ENCODE results near the gene KIF1B.
"Not testable (repeated sequence)": the region's sequence is repeated elsewhere in the genome, so short reads cannot be mapped to it uniquely, and the experiment has no call there.

The KIF1B gene

GRCh38 chr1:10220200-10220599 lies 9.8 kb downstream of the KIF1B start:
- Histone ChIP-seq H3K27ac (ENCODE audit: low read depth, low read length) (no peak overlapping the region), H3K4me1 (ENCODE audit: control insufficient read depth, insufficient read depth, low read length) (peaks cover 20% of the 10 kb centered on the region)

GRCh38 chr1:10220657-10221056 lies 10.3 kb downstream of the KIF1B start:
- peaks cover 25% of the 10 kb centered on the region for H3K4me1 ChIP-seq (ENCODE audit: control insufficient read depth, insufficient read depth, low read length)
- H3K27me3 ChIP-seq (ENCODE audit: control insufficient read depth, insufficient read depth, low read length); H3K4me3 ChIP-seq (ENCODE audit: low read length); H3K27ac ChIP-seq (ENCODE audit: low read depth, low read length); H3K36me3 ChIP-seq (ENCODE audit: control insufficient read depth, insufficient read depth, low read length); H3K9ac ChIP-seq (ENCODE audit: low read length): not testable (repeated sequence)

More at GRCh38 chr1:10220200-10220599, 9.8 kb downstream of the KIF1B start:
- H3K27me3 ChIP-seq (ENCODE audit: control insufficient read depth, insufficient read depth, low read length) = no peaks in the 10 kb centered on the region
- no peak overlapping the region for H3K4me3 ChIP-seq (ENCODE audit: low read length)
- H3K9ac ChIP-seq (ENCODE audit: low read length) = no peak overlapping the region
- H3K36me3 ChIP-seq (ENCODE audit: control insufficient read depth, insufficient read depth, low read length) = no peaks in the 10 kb centered on the region

GRCh38 chr1:10225573-10225972 lies 15.2 kb downstream of the KIF1B start:
- peaks cover 15% of the 10 kb centered on the region for H3K4me1 ChIP-seq (ENCODE audit: control insufficient read depth, insufficient read depth, low read length)
- H3K36me3 ChIP-seq (ENCODE audit: control insufficient read depth, insufficient read depth, low read length) = no peaks in the 10 kb centered on the region
- H3K4me3 ChIP-seq (ENCODE audit: low read length) = no peak overlapping the region
- no peaks in the 10 kb centered on the region for H3K27me3 ChIP-seq (ENCODE audit: control insufficient read depth, insufficient read depth, low read length)
- H3K9ac ChIP-seq (ENCODE audit: low read length) = no peak overlapping the region
- H3K27ac ChIP-seq (ENCODE audit: low read depth, low read length) = no peak overlapping the region

GRCh38 chr1:10228528-10228927 lies 18.2 kb downstream of the KIF1B start:
- H3K4me1 ChIP-seq (ENCODE audit: control insufficient read depth, insufficient read depth, low read length) = peaks cover 15% of the 10 kb centered on the region
- no peak overlapping the region for H3K4me3 ChIP-seq (ENCODE audit: low read length)
- no peaks in the 10 kb centered on the region for H3K27me3 ChIP-seq (ENCODE audit: control insufficient read depth, insufficient read depth, low read length)
- H3K27ac ChIP-seq (ENCODE audit: low read depth, low read length) = no peak overlapping the region
- no peaks in the 10 kb centered on the region for H3K36me3 ChIP-seq (ENCODE audit: control insufficient read depth, insufficient read depth, low read length)
- no peak overlapping the region for H3K9ac ChIP-seq (ENCODE audit: low read length)

GRCh38 chr1:10229903-10230302 lies 19.5 kb downstream of the KIF1B start:
- H3K27ac ChIP-seq (ENCODE audit: low read depth, low read length) = no peak overlapping the region

GRCh38 chr1:10232163-10232562 lies 21.8 kb downstream of the KIF1B start:
- Histone ChIP-seq H3K27ac (ENCODE audit: low read depth, low read length) (no peak overlapping the region), H3K4me3 (ENCODE audit: low read length) (no peak overlapping the region), H3K27me3 (ENCODE audit: control insufficient read depth, insufficient read depth, low read length) (no peaks in the 10 kb centered on the region), H3K9ac (ENCODE audit: low read length) (no peak overlapping the region), H3K36me3 (ENCODE audit: control insufficient read depth, insufficient read depth, low read length) (no peaks in the 10 kb centered on the region), H3K4me1 (ENCODE audit: control insufficient read depth, insufficient read depth, low read length) (peaks cover 3% of the 10 kb centered on the region)

More at GRCh38 chr1:10229903-10230302, 19.5 kb downstream of the KIF1B start:
- Histone ChIP-seq H3K4me3 (ENCODE audit: low read length) (no peak overlapping the region), H3K36me3 (ENCODE audit: control insufficient read depth, insufficient read depth, low read length) (no peaks in the 10 kb centered on the region), H3K27me3 (ENCODE audit: control insufficient read depth, insufficient read depth, low read length) (no peaks in the 10 kb centered on the region), H3K4me1 (ENCODE audit: control insufficient read depth, insufficient read depth, low read length) (peaks cover 14% of the 10 kb centered on the region), H3K9ac (ENCODE audit: low read length) (no peak overlapping the region)

- Histone ChIP-seq H3K27me3 (ENCODE audit: control insufficient read depth, insufficient read depth, low read length) (no peaks in the 10 kb centered on the region), H3K4me1 (ENCODE audit: control insufficient read depth, insufficient read depth, low read length) (no peaks in the 10 kb centered on the region), H3K4me3 (ENCODE audit: low read length) (no peak overlapping the region), H3K9ac (ENCODE audit: low read length) (no peak overlapping the region), H3K36me3 (ENCODE audit: control insufficient read depth, insufficient read depth, low read length) (no peaks in the 10 kb centered on the region), H3K27ac (ENCODE audit: low read depth, low read length) (no peak overlapping the region)
These were observed 26.2 kb downstream of the KIF1B start for GRCh38 chr1:10236405-10237156.

- Histone ChIP-seq H3K4me1 (ENCODE audit: control insufficient read depth, insufficient read depth, low read length) (no peaks in the 10 kb centered on the region), H3K36me3 (ENCODE audit: control insufficient read depth, insufficient read depth, low read length) (no peaks in the 10 kb centered on the region), H3K27me3 (ENCODE audit: control insufficient read depth, insufficient read depth, low read length) (no peaks in the 10 kb centered on the region), H3K4me3 (ENCODE audit: low read length) (no peak overlapping the region), H3K27ac (ENCODE audit: low read depth, low read length) (no peak overlapping the region), H3K9ac (ENCODE audit: low read length) (no peak overlapping the region)
These were observed 26.8 kb downstream of the KIF1B start for GRCh38 chr1:10237157-10237539.

GRCh38 chr1:10242135-10242534 lies 31.8 kb downstream of the KIF1B start:
- H3K4me1 ChIP-seq (ENCODE audit: control insufficient read depth, insufficient read depth, low read length) = no peaks in the 10 kb centered on the region
- no peak overlapping the region for H3K9ac ChIP-seq (ENCODE audit: low read length)
- no peaks in the 10 kb centered on the region for H3K36me3 ChIP-seq (ENCODE audit: control insufficient read depth, insufficient read depth, low read length)
- H3K27ac ChIP-seq (ENCODE audit: low read depth, low read length) = peak overlapping the region; percentile 8
- no peaks in the 10 kb centered on the region for H3K27me3 ChIP-seq (ENCODE audit: control insufficient read depth, insufficient read depth, low read length)
- no peak overlapping the region for H3K4me3 ChIP-seq (ENCODE audit: low read length)

- Histone ChIP-seq H3K4me1 (ENCODE audit: control insufficient read depth, insufficient read depth, low read length) (no peaks in the 10 kb centered on the region), H3K9ac (ENCODE audit: low read length) (no peak overlapping the region), H3K4me3 (ENCODE audit: low read length) (no peak overlapping the region), H3K27ac (ENCODE audit: low read depth, low read length) (no peak overlapping the region), H3K36me3 (ENCODE audit: control insufficient read depth, insufficient read depth, low read length) (no peaks in the 10 kb centered on the region), H3K27me3 (ENCODE audit: control insufficient read depth, insufficient read depth, low read length) (no peaks in the 10 kb centered on the region)
These were observed 32.4 kb downstream of the KIF1B start for GRCh38 chr1:10242811-10243210.

- Histone ChIP-seq H3K27ac (ENCODE audit: low read depth, low read length) (no peak overlapping the region), H3K4me1 (ENCODE audit: control insufficient read depth, insufficient read depth, low read length) (no peaks in the 10 kb centered on the region), H3K9ac (ENCODE audit: low read length) (no peak overlapping the region), H3K27me3 (ENCODE audit: control insufficient read depth, insufficient read depth, low read length) (no peaks in the 10 kb centered on the region), H3K36me3 (ENCODE audit: control insufficient read depth, insufficient read depth, low read length) (no peaks in the 10 kb centered on the region), H3K4me3 (ENCODE audit: low read length) (no peak overlapping the region)
These were observed 35.3 kb downstream of the KIF1B start for GRCh38 chr1:10245674-10246073.

GRCh38 chr1:10249808-10250457 lies 39.6 kb downstream of the KIF1B start:
- no peaks in the 10 kb centered on the region for H3K36me3 ChIP-seq (ENCODE audit: control insufficient read depth, insufficient read depth, low read length)
- H3K27ac ChIP-seq (ENCODE audit: low read depth, low read length) = no peak overlapping the region
- H3K27me3 ChIP-seq (ENCODE audit: control insufficient read depth, insufficient read depth, low read length) = no peaks in the 10 kb centered on the region
- H3K4me1 ChIP-seq (ENCODE audit: control insufficient read depth, insufficient read depth, low read length) = peaks cover 12% of the 10 kb centered on the region
- H3K9ac ChIP-seq (ENCODE audit: low read length) = no peak overlapping the region
- H3K4me3 ChIP-seq (ENCODE audit: low read length) = no peak overlapping the region

- no peak overlapping the region for H3K4me3 ChIP-seq (ENCODE audit: low read length)
- peaks cover 12% of the 10 kb centered on the region for H3K4me1 ChIP-seq (ENCODE audit: control insufficient read depth, insufficient read depth, low read length)
- no peak overlapping the region for H3K9ac ChIP-seq (ENCODE audit: low read length)
- no peak overlapping the region for H3K27ac ChIP-seq (ENCODE audit: low read depth, low read length)
- H3K27me3 ChIP-seq (ENCODE audit: control insufficient read depth, insufficient read depth, low read length) = no peaks in the 10 kb centered on the region
- H3K36me3 ChIP-seq (ENCODE audit: control insufficient read depth, insufficient read depth, low read length) = no peaks in the 10 kb centered on the region
These were observed 40.3 kb downstream of the KIF1B start for GRCh38 chr1:10250663-10251062.
